T-helper 22 cell (primary cell): Measurements from ENCODE around the gene TERT.
"Not testable (repeated sequence)": the region's sequence is repeated elsewhere in the genome, so short reads cannot be mapped to it uniquely, and the experiment has no call there.

ENCODE experiments used
- DNase-seq: peaks from one replicate; pipeline ENCODE4 v3.0.0-alpha.2; 2020; ENCODE audit warnings: low read depth

TERT gene

DNA sequence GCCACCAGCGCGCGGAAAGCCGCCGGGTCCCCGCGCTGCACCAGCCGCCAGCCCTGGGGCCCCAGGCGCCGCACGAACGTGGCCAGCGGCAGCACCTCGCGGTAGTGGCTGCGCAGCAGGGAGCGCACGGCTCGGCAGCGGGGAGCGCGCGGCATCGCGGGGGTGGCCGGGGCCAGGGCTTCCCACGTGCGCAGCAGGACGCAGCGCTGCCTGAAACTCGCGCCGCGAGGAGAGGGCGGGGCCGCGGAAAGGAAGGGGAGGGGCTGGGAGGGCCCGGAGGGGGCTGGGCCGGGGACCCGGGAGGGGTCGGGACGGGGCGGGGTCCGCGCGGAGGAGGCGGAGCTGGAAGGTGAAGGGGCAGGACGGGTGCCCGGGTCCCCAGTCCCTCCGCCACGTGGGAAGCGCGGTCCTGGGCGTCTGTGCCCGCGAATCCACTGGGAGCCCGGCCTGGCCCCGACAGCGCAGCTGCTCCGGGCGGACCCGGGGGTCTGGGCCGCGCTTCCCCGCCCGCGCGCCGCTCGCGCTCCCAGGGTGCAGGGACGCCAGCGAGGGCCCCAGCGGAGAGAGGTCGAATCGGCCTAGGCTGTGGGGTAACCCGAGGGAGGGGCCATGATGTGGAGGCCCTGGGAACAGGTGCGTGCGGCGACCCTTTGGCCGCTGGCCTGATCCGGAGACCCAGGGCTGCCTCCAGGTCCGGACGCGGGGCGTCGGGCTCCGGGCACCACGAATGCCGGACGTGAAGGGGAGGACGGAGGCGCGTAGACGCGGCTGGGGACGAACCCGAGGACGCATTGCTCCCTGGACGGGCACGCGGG, at the start of gene TERT:
TSS of gene TERT (minus strand) at position 234 of the 815 bp plus-strand sequence. CDS start at position 155, 79 bp downstream.
- peak; percentile 55 for DNase-seq

- DNase-seq = no peak
Measured at GRCh38 chr5:1343931-1344901, 49.3 kb upstream of the TERT start.

DNA sequence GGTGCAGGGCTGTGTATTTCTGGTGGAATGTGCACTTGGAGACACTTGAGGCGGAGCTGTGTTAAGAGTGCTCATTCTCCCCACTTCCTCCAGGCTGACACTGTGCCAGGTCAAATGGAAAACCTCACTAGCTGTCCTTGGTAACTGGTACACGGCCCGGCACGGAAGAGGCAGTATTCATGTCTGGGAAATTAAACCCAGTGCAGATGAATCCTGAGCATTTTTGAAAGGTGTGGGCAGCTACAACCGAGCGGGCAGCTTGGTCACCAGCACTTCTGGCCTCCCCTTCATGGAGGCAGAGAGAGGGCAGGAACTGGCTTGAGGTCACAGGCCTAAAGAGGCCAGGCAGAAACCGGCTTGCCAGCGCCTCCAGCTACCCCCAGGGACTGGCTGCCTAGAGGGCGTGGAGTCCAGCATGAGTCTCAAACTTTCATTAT, 48.5 kb upstream of the TERT start:
- DNase-seq = no peak

GRCh38 chr5:1342711-1343110, 47.8 kb upstream of the TERT start:
- DNase-seq = not testable (repeated sequence)

GRCh38 chr5:1342268-1342667, 47.4 kb upstream of the TERT start:
- DNase-seq = no peak

- DNase-seq = no peak
Measured at GRCh38 chr5:1341863-1342262, 47.0 kb upstream of the TERT start.

DNA sequence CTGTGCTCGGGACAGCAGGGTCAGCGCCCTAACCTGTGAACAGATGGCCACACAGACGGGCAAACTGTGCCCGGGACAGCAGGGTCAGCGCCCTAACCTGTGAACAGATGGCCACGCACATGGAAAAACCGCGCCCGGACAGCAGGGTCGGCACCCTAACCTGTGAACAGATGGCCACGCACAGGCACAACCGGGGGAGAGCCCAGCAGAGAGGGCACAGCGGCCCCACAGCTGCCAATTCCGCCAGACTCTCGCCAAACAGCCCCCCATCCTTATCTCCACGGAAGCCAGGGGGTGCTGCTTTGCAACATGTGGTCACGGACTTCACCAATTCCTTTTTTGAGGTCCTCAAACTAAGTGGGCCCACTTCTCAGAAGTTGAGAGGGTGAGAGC, 44.9 kb upstream of the TERT start:
- not testable (repeated sequence) for DNase-seq

GRCh38 chr5:1339139-1339817, 44.4 kb upstream of the TERT start:
- not testable (repeated sequence) for DNase-seq

- DNase-seq = no peak
Measured at GRCh38 chr5:1338506-1339070, 43.7 kb upstream of the TERT start.

GRCh38 chr5:1338196-1338490, 43.3 kb upstream of the TERT start:
- DNase-seq = no peak

DNA sequence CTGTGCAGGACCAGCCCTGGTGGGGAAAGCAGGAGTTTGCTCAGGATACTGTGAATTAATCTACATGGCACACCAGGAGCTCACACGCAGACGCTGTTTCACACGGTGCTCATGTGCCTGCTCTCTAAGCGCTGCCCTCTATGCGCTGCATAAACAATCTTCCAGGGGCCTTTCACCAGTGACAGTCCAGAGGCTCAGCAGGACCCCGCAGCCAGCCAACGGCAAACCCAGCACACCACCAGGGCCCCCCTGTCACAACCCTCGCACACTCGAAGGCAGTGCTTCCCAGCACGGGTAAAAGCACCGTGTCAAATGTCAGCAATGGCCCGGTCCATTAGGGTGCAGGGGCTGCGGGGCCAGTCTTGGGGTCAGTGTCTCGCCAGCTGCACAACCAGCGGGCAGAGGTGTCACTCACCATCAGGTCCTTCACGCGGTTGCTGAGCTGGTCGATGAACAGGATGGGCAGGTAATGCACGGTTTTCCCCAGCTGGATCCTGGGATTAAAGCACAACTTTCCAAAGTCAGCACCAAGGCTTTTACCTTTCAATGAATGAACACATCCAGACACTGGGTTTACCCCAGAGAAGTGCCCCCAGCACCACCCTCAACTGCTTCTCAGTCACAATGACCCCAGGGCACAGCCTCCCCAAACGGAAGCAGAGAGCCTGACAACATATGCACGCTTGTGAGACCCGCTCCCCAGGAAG, 42.8 kb upstream of the TERT start:
- no peak for DNase-seq

- no peak for DNase-seq
Measured at GRCh38 chr5:1336749-1337488, 42.1 kb upstream of the TERT start.

- no peak for DNase-seq
Measured at GRCh38 chr5:1336106-1336561, 41.3 kb upstream of the TERT start.

DNA sequence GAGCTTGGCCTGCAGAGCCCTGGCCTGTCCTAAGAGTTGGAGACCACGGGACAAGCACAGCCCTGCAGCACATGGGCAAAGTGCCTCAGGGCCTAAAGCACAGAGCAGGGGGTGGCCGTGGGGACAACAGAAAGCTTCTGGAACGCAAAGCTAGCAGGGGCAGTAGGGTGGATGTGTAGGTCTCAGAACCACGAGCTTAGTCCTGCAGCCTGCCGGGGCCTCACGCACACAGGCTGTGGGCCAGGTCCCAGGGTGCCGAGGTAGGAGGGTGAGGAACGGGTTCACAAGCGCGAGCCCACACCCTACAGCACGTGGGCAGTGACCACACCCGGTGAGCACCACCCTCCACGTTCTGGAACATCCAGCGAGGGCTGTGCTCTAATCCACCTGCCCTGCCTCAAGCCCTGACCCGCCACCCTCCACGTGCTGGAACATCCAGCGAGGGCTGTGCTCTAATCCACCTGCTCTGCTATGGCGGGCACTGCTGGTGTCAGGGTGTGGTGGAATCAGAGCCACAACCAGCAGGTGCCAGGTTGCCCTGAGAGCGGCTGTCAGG, 40.8 kb upstream of the TERT start:
- DNase-seq = no peak

- DNase-seq = no peak
Measured at GRCh38 chr5:1334831-1335539, 40.1 kb upstream of the TERT start.

GRCh38 chr5:1333986-1334385, 39.1 kb upstream of the TERT start:
- no peak for DNase-seq

DNA sequence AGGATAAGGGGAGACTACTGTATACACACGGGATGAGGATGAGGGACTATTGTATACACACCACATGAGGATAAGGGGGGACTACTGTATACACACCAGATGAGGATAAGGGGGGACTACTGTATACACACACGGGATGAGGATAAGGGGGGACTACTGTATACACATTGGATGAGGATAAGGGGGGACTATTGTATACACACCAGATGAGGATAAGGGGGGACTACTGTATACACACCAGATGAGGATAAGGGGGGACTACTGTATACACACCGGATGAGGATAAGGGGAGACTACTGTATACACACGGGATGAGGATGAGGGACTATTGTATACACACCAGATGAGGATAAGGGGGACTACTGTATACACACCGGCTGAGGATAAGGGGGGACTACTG, 38.4 kb upstream of the TERT start:
- DNase-seq = not testable (repeated sequence)

DNA sequence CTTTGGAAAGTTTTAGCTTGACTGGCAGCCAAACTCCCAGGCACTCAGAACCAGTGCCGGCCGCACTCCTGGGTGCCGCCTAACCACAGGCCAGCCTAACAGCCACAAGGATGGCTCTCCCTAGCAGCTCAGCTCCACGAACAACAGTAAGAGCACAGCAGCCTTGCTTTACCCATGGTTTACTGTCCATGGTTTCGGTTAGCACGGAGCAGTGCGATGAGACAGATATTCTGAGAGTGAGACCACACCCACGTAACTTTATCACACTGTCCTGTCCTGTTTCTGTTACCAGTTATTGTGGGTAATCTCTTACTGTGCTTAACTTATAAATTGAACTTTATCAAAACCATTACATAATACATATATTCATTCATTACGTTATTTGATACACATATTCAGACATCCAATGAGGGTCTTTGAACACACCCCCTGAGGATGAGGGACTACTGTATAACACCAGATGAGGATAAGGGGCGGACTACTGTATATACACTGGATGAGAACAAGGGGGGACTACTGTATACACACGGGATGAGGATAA, 37.7 kb upstream of the TERT start:
- DNase-seq = no peak

DNA sequence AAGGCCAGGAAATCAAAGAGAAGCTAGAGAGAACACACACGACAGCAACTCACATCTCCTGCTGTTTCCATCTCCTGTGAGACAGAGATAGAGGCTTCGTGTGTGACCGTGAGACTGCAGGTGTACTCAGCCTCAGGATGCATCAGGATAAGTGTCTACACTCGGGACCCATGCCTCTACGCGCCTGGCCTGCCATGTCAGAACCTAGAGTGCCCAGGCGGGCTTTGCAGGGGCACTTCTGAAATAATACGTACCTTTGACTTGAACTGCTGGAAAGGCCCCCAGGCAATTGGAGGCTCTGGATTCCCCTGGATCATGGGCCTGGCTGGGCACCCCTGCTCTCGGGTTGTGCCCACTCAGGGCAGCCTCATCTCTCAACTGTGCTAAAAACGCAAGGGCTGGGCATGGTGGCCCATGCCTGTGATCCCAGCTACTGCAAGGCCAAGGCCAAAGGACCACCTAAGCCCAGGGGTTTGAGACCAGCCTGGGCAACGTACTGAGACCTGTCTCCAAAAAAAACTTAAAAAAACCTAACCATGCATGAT, 37.1 kb upstream of the TERT start:
- no peak for DNase-seq
